ENCODE data around the gene IL12A.

- no peak for TF ChIP-seq POLR2A (IDR thresholded peaks at IDR 0.05; ENCODE audit: low read length)
- TF ChIP-seq GATA1 (IDR thresholded peaks at IDR 0.05; ENCODE audit: low read depth, low read length), result no peak
These were observed 35.1 kb upstream of the IL12A start for GRCh38 chr3:159953325-159954085.

Data from erythroblast (primary cell).